NK-92 treated with Interleukin-12 subunit alpha and Interleukin-12 subunit beta, amount 100 ng/mL, for 24 hours (cell line): ENCODE measurements around the gene C17orf114.

Experiments
- DNase-seq: peaks from one replicate; lab custom pipeline; 2025; lab: John Stamatoyannopoulos, UW

The C17orf114 gene

GRCh38 chr17:4788159-4788806 lies 13.8 kb downstream of the C17orf114 start:
- no peak for DNase-seq

- no peak for DNase-seq
Observed at GRCh38 chr17:4786516-4786915, 15.6 kb downstream of the C17orf114 start.

GRCh38 chr17:4786106-4786511 lies 16.0 kb downstream of the C17orf114 start, which contains the start of gene VMO1:
TSS of gene VMO1 (minus strand) at chr17:4786364. CDS start at chr17:4786352, 12 bp downstream.
- DNase-seq: no peak

- no peak for DNase-seq
Observed at GRCh38 chr17:4785311-4786105, 16.6 kb downstream of the C17orf114 start.

- DNase-seq: no peak
Observed at GRCh38 chr17:4782652-4783051, 19.5 kb downstream of the C17orf114 start.

GRCh38 chr17:4780325-4780955 lies 21.7 kb downstream of the C17orf114 start:
- no peak for DNase-seq

GRCh38 chr17:4777969-4778760 lies 24.0 kb downstream of the C17orf114 start:
- no peak for DNase-seq

GRCh38 chr17:4772235-4772613 lies 29.9 kb downstream of the C17orf114 start:
- no peak for DNase-seq

GRCh38 chr17:4771519-4772234 lies 30.5 kb downstream of the C17orf114 start, which contains the start of gene TM4SF5:
TSS of gene TM4SF5 (plus strand) at chr17:4771886. CDS start at chr17:4771923, 37 bp downstream.
- DNase-seq: no peak

GRCh38 chr17:4769628-4770027 lies 32.5 kb downstream of the C17orf114 start:
- no peak for DNase-seq

GRCh38 chr17:4768298-4768697 lies 33.8 kb downstream of the C17orf114 start:
- no peak for DNase-seq

- no peak for DNase-seq
Observed at GRCh38 chr17:4766723-4767122, 35.4 kb downstream of the C17orf114 start.

GRCh38 chr17:4766201-4766600 lies 35.9 kb downstream of the C17orf114 start:
- no peak for DNase-seq

- DNase-seq: no peak
Observed at GRCh38 chr17:4764595-4764994, 37.5 kb downstream of the C17orf114 start.

- DNase-seq: no peak
Observed at GRCh38 chr17:4759776-4760236, 42.3 kb downstream of the C17orf114 start.

GRCh38 chr17:4753392-4753791 lies 48.7 kb downstream of the C17orf114 start:
- no peak for DNase-seq

GRCh38 chr17:4751932-4752331 lies 50.2 kb downstream of the C17orf114 start:
- DNase-seq: no peak
